Stimulated activated naive CD8-positive, alpha-beta T cell treated with anti-CD3 and anti-CD28 coated beads, Interleukin-15, Interleukin-2, amounts not matched to agents 100 U/mL and 50 U/mL, for 24 hours (primary cell): ENCODE data around the gene C22orf23.
"Not testable (repeated sequence)": the region's sequence is repeated elsewhere in the genome, so short reads cannot be mapped to it uniquely, and the experiment has no call there.

Source experiments
- ATAC-seq: fragments of 150-1000 bp; cut with Tn5 transposase; one replicate; pipeline ENCODE4 v1.10.0; 2021
- DNase-seq: peaks from one replicate; pipeline ENCODE4 v3.0.0; 2021

C22orf23 gene

GRCh38 chr22:37982151-37982785 is 28.9 kb upstream of the C22orf23 start:
- no peak for ATAC-seq
- no peak for DNase-seq

GRCh38 chr22:37981282-37982011 is 28.0 kb upstream of the C22orf23 start:
- DNase-seq: no peak
- no peak for ATAC-seq

GRCh38 chr22:37979782-37980181 is 26.4 kb upstream of the C22orf23 start:
- no peak for ATAC-seq
- no peak for DNase-seq

DNA sequence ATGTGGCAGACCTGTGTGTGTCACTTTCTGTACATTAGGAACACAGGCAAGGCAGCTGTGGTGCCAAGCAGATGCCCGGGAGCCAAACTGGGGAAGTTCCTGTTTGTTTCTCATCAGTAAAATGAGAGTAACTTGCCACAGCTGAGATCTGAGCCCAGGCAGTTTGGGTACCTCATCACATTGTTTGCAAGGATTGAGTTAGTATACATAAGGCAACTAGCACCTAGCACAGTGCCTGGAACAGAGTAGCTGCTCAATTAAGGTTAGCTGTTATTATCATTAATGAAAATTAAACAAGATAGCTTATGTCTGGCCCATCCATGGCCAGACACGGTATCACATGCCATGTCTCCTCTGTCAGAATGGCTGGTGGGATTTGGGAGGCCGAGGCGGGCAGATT is 23.1 kb upstream of the C22orf23 start:
- DNase-seq: no peak
- ATAC-seq: no peak

DNA sequence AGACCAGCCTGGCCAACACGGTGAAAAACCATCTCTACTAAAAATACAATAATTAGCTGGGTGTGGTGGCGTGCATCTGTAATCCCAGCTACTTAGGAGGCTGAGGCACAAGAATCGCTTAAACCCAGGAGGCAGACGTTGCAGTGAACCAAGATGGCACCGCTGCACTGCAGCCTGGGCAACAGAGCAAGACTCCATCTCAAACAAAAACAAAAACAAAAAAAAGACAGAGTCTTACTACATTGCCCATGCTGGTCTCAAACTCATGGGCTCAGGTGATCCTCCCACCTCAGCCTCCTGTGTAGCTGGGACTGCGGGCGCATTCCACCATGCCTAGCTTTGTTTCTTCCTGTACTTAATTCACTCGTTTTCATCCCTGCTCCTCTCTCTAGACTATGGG is 22.6 kb upstream of the C22orf23 start:
- DNase-seq: not testable (repeated sequence)

GRCh38 chr22:37975153-37975552 is 21.8 kb upstream of the C22orf23 start:
- no peak for ATAC-seq
- no peak for DNase-seq

More for the DNA sequence above, 22.6 kb upstream of the C22orf23 start:
- not testable (repeated sequence) for ATAC-seq

DNA sequence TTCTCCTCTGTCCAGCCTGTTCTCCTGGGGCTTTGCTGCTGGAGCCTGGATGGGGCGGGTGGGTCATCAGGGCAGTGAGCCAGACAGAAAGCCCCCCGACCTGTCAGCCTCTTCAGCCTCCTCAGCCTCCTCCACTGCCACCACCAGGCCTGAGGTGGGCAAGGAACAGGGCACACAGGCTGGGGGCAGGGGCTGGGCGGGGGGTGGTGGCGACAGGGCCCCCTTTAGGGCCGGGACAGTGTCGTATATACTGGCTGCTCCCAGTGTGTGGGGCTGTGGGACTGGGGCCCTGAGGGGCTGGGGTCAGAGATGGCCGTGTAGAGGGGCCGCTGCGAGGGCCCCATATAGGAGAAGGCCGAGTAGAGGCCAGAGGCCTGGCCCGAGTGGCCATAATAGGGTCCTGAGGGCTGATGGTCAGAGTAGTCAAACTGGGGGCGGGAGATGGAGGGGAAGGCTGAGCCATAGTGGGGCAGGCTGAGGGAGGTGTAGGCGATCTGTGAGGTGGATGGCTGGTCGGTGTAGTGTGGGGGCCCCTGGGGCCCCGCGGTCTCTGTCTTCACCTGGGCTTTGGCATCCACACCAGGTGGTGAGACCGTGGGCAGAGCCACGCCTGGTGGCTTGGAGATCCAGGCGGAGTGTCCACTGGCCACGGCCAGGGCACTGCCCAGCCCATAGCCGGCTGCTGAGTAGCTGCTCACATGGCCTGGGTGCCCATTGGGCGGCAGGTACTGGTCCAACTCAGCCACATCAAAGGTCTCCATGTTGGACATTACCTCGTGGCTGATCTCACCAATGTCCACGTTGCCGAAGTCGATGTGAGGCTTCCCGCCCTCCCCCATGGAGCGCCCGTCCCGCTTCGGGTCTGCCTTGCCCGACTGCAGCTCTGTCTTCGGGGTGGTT is 20.1 kb upstream of the C22orf23 start:
- DNase-seq (no peak), ATAC-seq (no peak)

DNA sequence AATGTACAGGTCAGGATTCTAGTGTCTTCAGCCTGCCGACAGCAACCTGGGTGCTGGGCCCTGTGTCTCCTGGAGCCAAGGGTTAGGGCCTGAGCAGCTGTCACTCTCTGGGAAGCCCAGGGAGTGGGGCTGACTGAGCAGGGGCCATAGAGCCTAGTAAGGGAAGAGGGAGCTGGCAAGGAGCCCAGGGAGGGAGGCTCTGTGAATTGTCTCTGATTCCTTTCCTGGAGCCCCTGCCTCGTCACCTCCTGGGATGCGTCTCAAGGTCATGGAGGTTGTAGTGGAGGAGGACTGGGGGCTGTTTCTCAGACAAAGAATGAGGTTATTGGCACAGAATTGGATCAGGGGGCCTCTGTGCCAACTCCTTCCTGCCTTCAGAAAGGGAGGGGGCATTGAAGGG is 19.1 kb upstream of the C22orf23 start:
- ATAC-seq: no peak
- no peak for DNase-seq

- ATAC-seq: no peak
- DNase-seq: no peak
These were observed 18.4 kb upstream of the C22orf23 start for GRCh38 chr22:37971475-37972434.

- DNase-seq (no peak), ATAC-seq (no peak)
These were observed 17.5 kb upstream of the C22orf23 start for GRCh38 chr22:37970864-37971263.

DNA sequence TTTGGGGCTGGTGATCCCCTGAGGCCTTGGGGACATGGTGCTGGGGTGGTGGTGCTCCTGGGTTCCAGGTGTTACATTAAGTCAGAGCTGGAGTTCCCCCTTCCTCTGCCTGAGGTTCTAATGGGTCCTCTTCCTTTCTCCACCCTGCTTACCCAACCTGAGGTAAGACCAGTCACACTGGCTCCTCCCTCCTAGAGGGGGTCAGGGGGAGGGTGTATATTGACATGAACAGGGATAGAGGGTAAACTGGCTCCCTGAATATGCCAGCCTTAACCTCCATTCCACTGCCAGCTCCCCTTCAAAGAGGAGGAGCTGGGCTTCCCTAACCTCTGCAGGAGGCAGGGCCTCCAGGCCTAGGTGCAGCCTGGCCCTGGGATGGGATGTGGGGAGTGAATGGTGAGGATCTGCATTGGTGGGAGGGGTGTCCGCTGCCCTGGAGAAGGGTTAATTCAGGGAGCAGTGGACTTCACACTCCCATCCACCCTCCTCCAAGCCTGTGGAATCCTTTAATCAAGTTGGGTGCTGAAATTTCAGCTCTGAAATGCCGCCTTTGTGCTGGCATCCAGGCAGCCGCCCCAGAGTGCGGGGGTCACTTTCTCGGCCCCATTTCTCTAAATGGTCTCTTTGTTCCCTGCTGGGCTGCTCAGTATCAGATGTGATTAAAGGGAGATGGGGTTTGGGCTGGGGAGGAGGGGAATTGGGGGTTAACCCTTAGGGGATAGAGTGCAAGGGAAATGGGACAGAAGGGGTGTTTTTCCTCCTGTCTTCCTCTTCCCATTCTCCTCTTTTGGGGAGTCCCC is 15.3 kb upstream of the C22orf23 start:
- ATAC-seq (no peak), DNase-seq (no peak)

DNA sequence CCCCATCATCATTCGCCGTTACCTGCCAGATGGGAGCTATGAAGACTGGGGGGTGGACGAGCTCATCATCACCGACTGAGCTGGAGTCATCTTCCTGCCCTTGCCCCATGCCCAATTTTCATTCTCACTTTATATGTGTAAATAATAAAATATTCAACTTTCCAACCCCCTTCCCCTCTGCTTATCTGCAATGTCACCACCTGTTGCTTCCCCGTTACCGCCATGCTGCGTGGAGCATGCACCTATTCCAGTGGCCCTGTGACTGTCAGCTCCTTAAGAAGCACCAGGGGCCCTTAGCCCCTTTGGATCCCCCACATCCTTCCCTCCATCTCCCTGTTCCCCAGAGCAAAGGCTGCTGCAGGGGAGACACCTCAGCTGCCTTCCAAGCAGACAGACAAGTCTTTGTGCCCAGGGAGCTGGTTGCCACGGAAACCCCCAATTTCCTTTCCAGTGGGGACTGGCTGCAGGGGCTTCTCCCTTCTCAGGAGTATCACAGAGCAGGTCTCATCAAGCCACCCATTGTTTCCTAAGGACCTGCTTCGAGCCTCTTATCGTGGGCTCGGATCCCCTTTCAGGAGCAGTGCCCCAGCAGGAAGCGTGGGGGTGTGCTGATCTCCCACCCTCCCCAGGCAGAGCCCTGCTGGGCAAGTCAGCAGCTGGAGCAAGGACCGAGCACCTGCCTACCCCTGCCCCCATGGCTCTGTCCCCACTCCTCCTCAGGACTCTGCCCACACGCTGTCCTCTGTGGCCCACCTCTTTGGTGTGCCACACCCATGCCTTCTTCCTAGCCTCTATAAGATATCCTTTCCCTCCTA is 14.4 kb upstream of the C22orf23 start:
- no peak for DNase-seq
- no peak for ATAC-seq

DNA sequence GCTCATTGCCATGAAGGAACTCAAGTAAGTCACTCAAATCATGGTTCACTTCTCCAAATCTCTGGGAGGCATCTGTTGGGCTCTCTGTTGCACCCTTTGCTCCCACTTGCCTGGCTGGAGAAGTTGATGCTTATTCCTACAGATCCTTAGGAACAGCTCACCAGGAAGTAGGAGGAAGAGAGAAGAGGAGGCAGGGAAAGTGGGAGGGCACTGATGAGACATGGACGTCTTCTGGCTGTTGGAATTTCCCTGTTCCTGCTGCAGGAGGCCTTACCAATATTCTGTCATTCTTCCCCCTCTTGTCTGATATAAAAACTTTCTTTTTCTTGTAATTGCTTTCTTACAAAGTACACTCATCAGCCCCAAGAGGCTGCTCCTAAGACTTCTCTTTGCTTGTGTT is 13.7 kb upstream of the C22orf23 start:
- ATAC-seq: no peak
- DNase-seq: no peak

- no peak for ATAC-seq
- no peak for DNase-seq
These were observed 12.7 kb upstream of the C22orf23 start for GRCh38 chr22:37965940-37966664.

GRCh38 chr22:37961062-37961461 is 7.7 kb upstream of the C22orf23 start:
- DNase-seq: no peak

GRCh38 chr22:37959231-37959825 is 5.9 kb upstream of the C22orf23 start:
- no peak for ATAC-seq
- no peak for DNase-seq

More at GRCh38 chr22:37961062-37961461, 7.7 kb upstream of the C22orf23 start:
- ATAC-seq: no peak

DNA sequence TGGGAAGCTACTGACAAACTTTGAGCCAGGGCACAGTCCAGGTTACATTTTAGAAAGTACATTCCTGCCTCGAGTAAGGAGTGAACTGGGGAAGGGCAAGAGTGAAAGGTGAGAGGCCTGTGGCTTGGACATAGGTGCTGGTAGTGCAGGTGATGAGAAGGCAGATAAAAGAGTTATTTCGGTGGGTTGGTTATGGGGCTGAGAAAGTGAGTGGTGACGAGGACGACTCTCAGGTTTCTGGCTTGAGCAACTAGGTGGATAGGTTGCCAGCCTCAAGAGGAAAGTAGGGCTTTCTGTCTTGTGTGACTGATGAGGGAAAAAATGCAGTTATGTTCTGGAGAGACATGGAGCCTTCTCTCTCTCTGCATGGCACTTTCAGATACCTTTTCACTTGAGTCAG is 3.8 kb upstream of the C22orf23 start:
- no peak for DNase-seq
- no peak for ATAC-seq

DNA sequence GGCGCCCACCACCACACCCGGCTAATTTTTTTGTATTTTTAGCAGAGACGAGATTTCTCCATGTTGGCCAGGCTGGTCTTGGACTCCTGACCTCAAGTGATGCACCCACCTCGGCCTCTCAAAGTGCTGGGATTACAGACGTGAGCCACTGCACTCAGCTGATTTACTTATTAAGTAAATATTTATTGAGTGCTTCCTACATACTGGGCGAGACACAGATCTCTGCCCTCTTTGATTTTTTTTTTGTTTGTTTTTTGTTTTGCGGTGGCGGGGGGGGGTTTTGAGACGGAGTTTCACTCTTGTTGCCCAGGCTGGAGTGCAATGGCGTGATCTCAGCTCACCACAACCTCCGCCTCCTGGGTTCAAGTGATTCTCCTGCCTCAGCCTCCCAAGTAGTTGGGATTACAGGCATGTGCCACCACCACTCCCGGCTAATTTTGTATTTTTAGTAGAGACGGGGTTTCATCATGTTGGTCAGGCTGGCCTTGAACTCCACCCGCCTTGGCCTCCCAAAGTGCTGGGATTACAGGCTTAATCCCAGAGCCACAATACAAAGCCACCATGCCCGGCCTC is 2.5 kb upstream of the C22orf23 start:
- DNase-seq, ATAC-seq: not testable (repeated sequence)
